ENCODE results near the gene CHCHD1. TPM values are rescaled to one million over a fixed set of nuclear protein-coding genes. Genes with fewer than 3 reads are reported as not detected.
"Not testable (repeated sequence)": the region's sequence is repeated elsewhere in the genome, so short reads cannot be mapped to it uniquely, and the experiment has no call there.

The CHCHD1 gene
- polyA plus RNA-seq, 3 donors = 15.0 to 85.0 (median 72.3) TPM

DNA sequence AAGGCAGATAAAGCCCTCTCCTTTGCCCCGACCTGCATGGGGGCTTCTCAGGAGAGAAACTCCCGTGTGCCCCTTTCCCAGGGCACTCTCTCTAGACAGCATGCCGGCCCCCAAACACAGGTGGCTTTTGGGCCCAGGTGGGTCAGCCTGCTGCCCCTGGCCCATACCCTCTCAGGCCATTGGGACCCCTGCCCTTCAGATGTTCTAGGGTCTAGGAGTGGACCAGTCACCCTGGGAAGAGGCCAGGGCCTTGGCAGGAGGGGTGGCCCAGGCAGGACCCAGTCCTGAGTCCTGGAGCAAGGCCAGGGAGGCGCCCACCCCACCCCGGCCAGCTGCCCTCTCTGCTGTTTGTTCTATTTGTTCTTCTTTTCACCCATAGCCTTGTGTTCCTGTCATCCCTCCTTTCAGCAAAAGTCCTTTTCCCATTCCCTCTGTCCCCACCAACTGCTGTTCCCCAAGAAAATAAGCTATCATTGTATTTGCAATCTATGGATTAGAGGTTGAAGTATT is 47.0 kb upstream of the CHCHD1 start:
- H3K4me3 Mint-ChIP-seq = no peak overlapping the region
- H3K9ac ChIP-seq (ENCODE audit: insufficient read depth, low read length, poor library complexity, severe bottlenecking) = no peak overlapping the region
- WGBS (ENCODE audit: insufficient coverage) = 100% methylated on average over 3 of the region's 5 CpGs

GRCh38 chr10:73740501-73741254 is 41.2 kb upstream of the CHCHD1 start:
- H3K4me1 Mint-ChIP-seq = peaks cover 19% of the 10 kb centered on the region
- not testable (repeated sequence) for H2AFZ ChIP-seq (ENCODE audit: insufficient read depth, low read depth, low read length, poor library complexity, severe bottlenecking); H3K9me3 Mint-ChIP-seq; H4K20me1 ChIP-seq (ENCODE audit: insufficient read depth, low read length); H3K4me2 ChIP-seq (replicated peaks; ENCODE audit: extremely low read depth, low read length, poor library complexity, severe bottlenecking); H3K9ac ChIP-seq (ENCODE audit: insufficient read depth, low read length, poor library complexity, severe bottlenecking); H3K4me3 ChIP-seq (replicated peaks in 1 of 3; ENCODE audit: low read depth in 2 of 3, low read length in 3 of 3); DNase-seq; H3K36me3 ChIP-seq (replicated peaks in 1 of 2; ENCODE audit: control insufficient read depth in 1 of 2, insufficient read depth in 2 of 2, low read length in 2 of 2); H3K27ac ChIP-seq (ENCODE audit: low read depth in 1 of 2, low read length in 2 of 2); H3K9me3 ChIP-seq (replicated peaks in 1 of 2; ENCODE audit: control insufficient read depth in 1 of 2, insufficient read depth in 1 of 2, low read length in 2 of 2); H3K4me3 Mint-ChIP-seq; H3K27me3 ChIP-seq (ENCODE audit: control insufficient read depth in 2 of 2, insufficient read depth in 2 of 2, low read length in 2 of 2); H3K27me3 Mint-ChIP-seq (ENCODE audit: low read depth in 3 of 3)
- Histone ChIP-seq H3K4me1 (ENCODE audit: control insufficient read depth in 1 of 2, insufficient read depth in 2 of 2, low read length in 2 of 2) (peaks cover 21 to 22% of the 10 kb centered on the region in 2 donors), H3K79me2 (ENCODE audit: insufficient read depth, low read length) (peaks cover 31% of the 10 kb centered on the region)
- intact Hi-C loops (cut with micrococcal nuclease) = loop anchor here (5.0 kb wide), 2 partner anchors 42 to 47 kb away; partner anchors contain the start of genes CHCHD1 (in 1 of the 2) and ZSWIM8 (in 1 of the 2)
- peak overlapping the region in 1 of 7 donors; percentile 59 for H3K27ac Mint-ChIP-seq
- 97% methylated on average over 9 of the region's 18 CpGs for WGBS (ENCODE audit: insufficient coverage)
- peaks cover 12 to 38% of the 10 kb centered on the region in 2 donors for H3K36me3 Mint-ChIP-seq

More for the DNA sequence above, 47.0 kb upstream of the CHCHD1 start:
- H3K27me3 ChIP-seq (ENCODE audit: control insufficient read depth in 2 of 2, insufficient read depth in 2 of 2, low read length in 2 of 2) = no peaks in the 10 kb centered on the region
- H3K79me2 ChIP-seq (ENCODE audit: insufficient read depth, low read length) = peaks cover 35% of the 10 kb centered on the region
- peaks cover 17 to 34% of the 10 kb centered on the region in 2 donors for H3K36me3 ChIP-seq (replicated peaks in 1 of 2; ENCODE audit: control insufficient read depth in 1 of 2, insufficient read depth in 2 of 2, low read length in 2 of 2)
- H3K4me1 Mint-ChIP-seq = peaks cover 4% of the 10 kb centered on the region
- no peaks in the 10 kb centered on the region for H4K20me1 ChIP-seq (ENCODE audit: insufficient read depth, low read length)
- peaks cover 0 to 2% (median 0%) of the 10 kb centered on the region in 7 donors for H3K9me3 Mint-ChIP-seq
- no peak overlapping the region for H2AFZ ChIP-seq (ENCODE audit: insufficient read depth, low read depth, low read length, poor library complexity, severe bottlenecking)
- intact Hi-C loops (cut with micrococcal nuclease) = no loop called here
- H3K27me3 Mint-ChIP-seq (ENCODE audit: low read depth in 3 of 3) = peaks cover 0 to 1% (median 0%) of the 10 kb centered on the region in 3 donors
- DNase-seq = no peak
- TF ChIP-seq CTCF (IDR thresholded peaks at IDR 0.05) = no peak
- peaks cover 3 to 11% of the 10 kb centered on the region in 2 donors for H3K4me1 ChIP-seq (ENCODE audit: control insufficient read depth in 1 of 2, insufficient read depth in 2 of 2, low read length in 2 of 2)
- H3K9me3 ChIP-seq (replicated peaks in 1 of 2; ENCODE audit: control insufficient read depth in 1 of 2, insufficient read depth in 1 of 2, low read length in 2 of 2) = no peaks in the 10 kb centered on the region
- H3K27ac ChIP-seq (ENCODE audit: low read depth in 1 of 2, low read length in 2 of 2) = no peak overlapping the region
- peaks cover 21 to 46% of the 10 kb centered on the region in 2 donors for H3K36me3 Mint-ChIP-seq
- H3K4me2 ChIP-seq (replicated peaks; ENCODE audit: extremely low read depth, low read length, poor library complexity, severe bottlenecking) = no peak overlapping the region
- peak overlapping the region in 1 of 7 donors; percentile 37 for H3K27ac Mint-ChIP-seq
- H3K4me3 ChIP-seq (replicated peaks in 1 of 3; ENCODE audit: low read depth in 2 of 3, low read length in 3 of 3) = no peak overlapping the region
